ENCODE results near the gene ELAC1.

- TF ChIP-seq CTCF (IDR thresholded peaks at IDR 0.05) (no peak), POLR2A (IDR thresholded peaks at IDR 0.05) (no peak)
Measured at GRCh38 chr18:51013259-51013658, 45.4 kb downstream of the ELAC1 start.
